A172 (cell line): Measurements from ENCODE around the gene MAP4K3. TPM values are rescaled to one million over a fixed set of nuclear protein-coding genes. Genes with fewer than 3 reads are reported as not detected.

Source experiments
- DNase-seq: peaks from one replicate; pipeline ENCODE4 v3.0.0-alpha.2; 2015; ENCODE audit warnings: low spot score
- total RNA-seq: library from RNA; depleted of rRNA; stranded (reverse); fragments of >200 nt; shearing (Covaris generic); gene quantifications from 2 replicates; pipeline ENCODE4 v1.2.3, GENCODE V29; 2014; rRNA removed

Gene MAP4K3
- 29.1 and 32.7 TPM in 2 replicates for total RNA-seq

DNA sequence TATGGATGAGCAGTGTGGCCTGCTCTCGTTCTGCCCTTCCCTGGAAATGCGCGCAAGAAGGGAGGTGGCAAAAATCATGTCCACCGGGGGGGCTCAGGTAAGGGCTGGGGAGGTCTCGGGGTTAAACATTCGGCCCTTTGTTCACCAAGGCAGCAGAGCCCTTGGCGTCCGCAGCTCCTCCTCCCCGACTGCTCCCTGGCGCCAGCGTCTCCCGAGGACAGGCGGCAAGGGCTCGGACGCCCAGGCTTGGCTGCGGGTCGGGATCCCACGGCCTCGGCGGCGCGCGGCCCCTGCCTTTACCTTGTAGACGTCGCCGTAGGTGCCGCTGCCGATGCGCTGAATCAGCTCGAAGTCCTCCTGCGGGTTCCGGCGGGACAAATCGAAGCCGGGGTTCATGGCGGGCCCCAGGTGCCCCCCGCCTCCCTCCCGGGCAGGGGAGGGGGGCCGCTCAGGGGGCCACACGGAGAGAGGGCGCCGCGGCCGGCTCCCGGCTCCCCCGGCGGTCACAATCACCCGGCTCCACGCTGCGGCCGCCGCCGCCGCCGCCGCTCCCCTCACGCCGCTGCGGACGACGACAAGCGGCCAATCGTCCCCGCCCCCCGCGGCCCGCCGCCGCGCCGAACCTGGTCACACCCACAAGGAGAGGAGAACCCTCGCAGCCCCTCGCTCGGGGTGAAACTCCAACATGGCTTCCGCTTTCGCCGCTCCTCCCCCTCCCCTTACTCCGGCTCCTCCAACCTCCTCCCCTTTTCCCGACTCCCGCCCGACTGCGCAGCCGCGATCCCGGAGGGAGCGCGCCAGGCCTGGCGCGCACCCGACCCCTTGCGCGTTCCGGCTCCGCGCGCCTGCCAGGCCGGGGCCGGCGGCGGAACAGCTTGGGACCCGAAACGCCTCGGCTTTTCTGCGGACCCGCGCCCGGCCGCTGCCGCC lies at the start of gene MAP4K3:
MAP4K3 (minus strand) TSS at position 694 of the 930 bp plus-strand sequence; CDS start at position 396, 298 bp downstream.
- peak; percentile 94 for DNase-seq

DNA sequence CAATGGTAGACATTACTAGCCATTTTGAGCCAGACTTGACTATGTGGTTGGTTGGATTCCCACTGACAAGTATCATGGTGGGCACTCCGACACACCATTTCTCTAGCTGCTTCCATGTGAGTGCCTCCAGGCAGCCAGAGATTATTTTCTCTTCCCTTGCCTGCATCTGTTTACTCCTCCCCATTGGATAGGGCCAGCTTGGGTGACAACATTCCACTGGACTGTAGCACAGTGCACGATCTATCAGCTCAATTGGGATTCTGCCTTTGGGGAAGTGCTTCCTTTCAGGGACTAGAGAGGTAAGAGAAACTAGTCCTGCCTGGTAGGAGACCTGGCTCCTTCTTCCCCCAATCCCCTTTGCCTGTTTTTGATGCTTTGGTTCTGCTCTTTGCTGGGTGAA lies 49.0 kb upstream of the MAP4K3 start:
- DNase-seq = no peak

DNA sequence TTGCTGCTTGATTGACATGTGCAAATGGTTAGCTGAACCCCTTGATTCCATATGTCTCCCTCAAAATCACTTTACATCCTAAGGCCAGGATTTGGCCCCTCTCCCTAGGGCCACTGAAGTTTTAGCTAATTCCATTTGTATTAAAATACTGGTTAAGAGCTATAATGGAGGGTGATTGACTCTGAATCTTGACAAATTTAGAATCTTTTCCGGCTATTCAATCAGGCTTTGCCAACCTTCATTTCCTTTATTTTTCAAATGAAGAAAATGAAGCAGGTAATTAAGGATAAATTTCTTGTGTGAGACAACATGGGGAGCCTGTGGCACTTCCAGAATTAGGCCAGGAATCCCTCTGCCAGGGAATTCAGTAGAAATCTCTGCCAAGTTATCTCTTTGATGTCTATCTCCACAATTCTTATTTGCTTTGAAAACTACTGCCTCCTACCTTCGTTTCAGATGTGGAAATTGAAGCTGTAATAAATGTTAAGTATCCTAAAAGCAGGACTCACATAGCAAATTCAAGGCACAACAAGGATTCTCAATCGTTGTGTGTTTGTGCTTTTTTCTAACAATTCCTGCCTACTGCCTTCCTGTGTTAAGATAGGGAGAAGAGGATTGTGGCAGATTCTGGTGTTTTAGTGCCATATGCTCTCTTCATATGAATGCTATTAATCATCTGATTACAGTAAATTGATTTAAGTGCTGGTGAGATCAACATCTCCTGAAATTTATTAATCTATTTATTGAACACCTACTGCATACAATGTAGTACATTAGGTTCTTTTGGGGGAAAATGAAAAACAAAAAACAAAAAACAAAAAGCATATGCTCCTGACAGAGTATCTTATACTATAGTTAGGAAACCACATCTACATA lies 47.8 kb upstream of the MAP4K3 start:
- DNase-seq = no peak

DNA sequence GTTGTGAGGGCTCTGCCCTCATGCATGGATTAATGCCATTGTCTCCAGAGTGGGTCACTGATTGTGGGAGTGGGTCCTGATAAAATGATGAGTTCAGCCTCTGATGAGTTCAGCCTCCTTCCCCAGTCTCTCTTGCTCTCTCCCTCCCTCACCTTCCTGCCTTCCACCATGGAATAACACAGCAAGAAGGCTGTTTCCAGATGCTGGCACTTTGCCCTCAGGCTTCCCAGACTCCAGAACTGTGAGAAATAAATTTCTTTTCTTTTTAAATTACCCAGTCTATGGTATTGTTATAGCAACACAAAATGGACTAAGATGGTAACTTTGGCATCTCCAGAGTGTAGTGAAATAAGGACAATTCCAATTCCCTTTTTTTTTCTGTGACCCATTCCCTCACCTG lies 47.1 kb upstream of the MAP4K3 start:
- DNase-seq = no peak

DNA sequence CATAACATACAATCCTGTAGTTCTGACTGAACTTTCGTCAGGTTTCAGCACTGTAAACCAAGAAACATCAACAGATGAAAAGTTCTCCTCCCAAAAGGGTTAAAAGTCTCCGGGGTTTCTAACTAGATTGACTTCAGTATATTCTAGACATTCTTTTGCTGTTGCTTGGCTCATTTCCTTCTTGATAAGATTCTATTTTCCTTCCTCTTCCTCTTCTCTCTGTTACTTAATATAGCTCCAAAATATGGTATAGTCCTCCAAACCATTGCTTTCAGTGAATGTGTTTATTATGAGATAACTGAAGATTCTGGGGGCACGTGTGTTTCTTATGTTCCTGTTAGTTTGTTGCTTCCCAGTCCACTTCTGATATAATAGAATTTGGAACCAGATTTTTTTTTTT lies 46.4 kb upstream of the MAP4K3 start:
- peak; percentile 47 for DNase-seq

DNA sequence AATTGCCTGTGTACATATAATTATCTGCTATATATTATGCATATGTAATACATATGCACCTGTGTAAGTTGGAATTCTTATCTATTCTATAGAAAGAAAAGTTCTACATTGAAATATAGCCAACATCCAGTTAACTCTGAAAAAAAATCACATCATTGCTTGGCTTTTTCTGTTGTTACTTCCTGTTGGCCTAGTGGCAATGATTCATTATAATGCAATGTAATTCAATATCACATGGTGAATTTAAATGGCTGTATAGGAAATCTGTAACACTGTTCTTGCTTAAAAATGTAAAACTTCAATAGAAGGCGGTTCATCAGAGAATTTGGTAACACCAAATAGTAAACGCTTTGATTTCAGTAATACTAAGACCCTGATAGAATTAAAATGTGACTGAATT lies 44.5 kb upstream of the MAP4K3 start:
- peak; percentile 73 for DNase-seq

DNA sequence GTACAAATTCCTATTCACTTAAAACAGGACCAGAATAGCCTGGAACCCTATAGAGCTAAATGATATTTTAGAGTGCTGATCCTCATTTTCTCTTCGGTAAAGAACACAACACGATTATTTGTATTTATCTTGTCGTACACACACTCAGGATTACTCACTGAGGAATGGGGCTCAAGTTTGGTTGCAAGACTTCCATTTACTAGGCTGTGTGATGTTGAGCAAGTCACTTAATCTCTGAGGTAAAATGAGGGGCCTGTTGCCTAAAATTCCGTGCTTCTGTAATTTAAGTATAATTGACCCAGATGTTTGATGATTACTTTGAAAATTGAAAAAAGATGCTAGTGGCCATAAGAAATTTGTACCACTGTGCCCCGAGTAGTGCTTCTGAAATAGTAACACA lies 42.6 kb upstream of the MAP4K3 start:
- DNase-seq = no peak

DNA sequence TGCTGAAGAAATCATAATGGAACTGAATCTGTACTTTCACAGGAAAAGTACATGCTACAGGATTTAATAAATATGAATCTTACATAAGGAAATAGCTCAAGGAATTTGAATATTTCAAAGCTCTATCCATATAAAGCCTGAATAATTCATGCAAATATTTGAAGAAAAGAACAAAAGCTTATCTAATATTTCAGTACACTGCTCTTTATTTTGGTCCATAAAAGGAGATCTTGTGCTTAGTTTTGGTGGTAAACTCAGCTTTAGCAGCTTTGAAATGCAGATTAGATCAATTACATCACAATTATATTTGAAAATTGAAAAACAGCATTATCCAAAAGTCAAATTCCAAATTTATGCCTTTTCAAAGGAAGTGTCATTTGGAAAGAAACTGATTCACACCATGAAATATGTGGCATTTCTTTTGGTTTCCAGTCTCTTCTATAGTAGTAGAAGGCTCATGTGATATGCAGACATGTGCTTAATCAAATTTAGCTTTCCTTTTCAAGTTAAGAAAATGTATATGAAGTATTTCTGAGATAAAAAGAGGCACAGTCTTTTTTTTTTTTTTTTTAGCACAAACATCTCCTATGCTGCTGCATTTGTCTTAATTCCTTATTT lies 42.1 kb upstream of the MAP4K3 start:
- no peak for DNase-seq

DNA sequence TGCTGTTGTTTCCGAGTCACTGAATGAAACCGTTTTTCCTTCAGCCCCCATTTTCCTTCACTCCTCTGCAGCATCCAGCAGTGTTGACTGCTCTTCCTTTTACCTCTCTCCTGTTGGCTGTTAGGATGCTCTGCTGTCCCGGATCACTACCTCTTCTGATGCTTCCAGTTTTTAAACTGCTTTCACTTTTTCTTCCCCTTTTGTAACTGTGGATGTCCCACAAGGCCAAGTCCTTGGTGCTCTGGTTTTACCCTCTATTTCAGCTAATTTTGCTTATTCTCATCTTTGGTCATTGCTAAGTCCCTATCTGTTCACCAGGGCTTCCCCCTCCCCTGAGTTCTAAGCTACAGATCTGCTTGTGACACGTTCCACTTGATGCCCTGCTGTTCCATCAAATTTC lies 39.4 kb upstream of the MAP4K3 start:
- DNase-seq = no peak

DNA sequence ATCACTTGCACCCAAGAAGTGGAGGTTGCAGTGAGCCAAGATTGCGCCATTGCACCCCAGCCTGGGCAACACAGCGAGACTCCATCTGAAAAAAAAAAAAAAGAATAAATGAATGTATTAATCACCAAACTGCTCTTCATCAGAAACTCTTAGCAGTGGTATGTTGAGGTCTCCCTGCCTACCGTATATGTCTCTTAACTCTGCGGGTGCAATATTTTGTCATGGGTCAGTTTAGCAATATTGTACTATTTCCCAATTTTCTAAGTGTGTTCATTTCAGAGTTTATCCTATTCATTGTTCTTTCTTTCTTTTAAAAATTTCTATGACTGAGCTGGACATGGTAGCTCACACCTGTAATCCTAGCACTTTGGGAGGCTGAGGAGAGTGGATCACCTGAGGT lies 37.9 kb upstream of the MAP4K3 start:
- DNase-seq = no peak

DNA sequence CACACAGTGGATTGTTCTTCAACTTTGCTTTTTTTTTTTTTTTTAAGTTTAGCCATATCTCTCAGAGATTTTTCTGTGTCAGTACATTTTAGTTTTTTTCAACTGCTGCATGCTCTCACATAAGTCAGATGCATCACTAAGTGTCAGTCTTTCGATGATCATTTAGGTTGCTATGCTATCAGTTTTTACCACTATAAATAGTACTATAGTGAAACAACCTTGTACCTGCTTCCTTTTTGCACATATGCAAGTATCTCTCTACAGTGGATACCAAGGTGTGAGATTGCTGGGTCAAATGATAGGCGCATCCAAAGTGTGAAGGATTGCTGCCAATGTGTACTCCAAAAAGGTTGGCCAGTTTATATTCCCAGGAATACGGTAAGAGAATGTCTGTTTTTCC lies 33.5 kb upstream of the MAP4K3 start:
- no peak for DNase-seq

DNA sequence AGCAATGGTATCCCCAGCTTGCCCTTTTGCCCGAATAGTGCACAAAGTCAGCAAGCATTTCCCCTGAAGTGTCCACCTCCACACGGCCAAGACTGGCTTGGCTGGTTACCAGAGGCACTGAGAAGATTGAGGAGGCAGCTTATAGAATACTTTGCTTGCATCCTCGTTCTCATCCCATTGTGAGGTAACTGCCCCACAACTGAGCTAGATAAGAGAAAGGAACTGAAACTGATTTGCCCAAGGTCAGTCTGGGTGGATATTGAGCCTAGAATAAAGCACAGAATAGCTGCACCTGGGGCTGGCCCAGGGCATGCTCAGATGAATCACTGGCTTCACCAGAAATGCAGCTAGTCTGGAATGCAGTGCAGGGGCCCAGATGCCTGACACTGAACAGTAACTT lies 32.7 kb upstream of the MAP4K3 start:
- peak; percentile 63 for DNase-seq

DNA sequence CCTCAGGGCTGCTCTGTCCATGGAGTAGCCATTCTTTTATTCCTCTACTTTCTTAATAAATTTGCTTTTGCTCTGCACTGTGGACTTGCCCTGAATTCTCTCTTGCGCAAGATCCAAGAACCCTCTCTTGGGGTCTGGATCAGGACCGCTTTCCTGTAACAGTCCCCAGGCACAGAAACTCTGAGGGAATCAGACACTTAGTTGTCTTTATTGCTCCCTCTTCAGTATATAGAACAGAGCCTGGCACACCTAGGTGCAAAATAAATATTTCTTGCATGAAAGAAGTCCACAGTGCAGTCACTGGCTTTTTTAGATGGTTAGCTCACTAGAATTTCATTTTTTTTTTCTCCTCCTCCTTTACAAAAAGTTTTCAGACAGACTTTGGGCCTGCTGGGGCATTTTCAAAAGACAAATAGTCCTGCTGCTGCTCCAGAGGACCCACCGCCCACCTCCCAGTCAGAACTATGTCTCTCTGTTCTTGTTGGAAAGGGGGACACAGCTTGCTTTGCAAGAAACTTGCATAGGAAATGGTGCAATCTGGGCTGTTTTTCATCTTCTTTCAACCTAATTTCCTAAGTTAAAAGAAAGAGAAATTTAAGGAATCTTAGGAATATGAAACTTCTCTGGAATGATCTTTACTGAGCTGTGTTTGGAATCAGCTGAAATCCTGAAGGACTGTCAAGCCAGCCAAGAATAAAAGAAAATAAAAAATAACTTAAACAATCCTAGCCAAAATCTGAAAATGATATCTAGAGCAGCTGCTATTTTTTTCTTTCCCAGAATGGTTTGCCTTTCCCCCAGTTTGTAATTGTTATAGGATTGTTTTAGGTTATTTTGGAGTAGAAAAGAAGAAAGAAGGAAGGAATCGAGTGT lies 31.7 kb upstream of the MAP4K3 start:
- DNase-seq = no peak

DNA sequence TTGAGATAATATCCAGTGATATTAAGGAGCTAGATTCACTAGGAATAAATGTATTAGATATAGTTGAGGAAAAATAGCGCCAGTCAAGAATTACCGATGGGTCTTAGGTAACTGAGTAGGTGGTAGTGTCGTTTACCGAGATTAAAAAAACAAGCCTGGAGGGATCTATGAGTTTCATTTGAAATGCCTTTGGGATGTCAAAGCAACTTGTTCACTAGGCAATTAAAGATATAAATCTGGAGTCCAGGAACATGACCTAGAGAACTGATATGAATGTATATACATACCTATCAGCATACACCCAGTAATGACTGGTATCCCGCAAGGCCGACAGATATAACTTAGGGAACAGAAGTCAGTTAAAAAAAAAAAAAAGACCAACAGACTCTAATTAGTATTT lies 29.2 kb upstream of the MAP4K3 start:
- no peak for DNase-seq

DNA sequence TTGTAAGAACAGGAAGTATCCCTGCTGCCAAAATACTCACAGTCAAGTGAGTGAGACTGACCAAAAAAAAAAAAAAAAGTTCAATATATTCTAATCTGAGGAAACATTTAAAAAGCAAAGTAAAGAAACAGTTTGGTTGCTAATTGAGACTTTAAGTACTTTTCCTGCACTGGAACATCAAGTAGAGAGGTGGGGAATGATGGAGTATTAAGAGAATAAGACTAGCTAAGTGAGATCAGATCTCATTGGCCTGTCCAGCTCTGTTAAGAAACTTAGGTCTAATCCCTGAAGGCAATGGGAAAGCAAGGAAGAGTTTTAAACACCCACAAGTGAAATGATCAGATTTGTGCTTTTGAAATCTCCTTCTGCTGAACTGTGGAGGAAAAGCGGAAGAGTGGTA lies 27.8 kb upstream of the MAP4K3 start:
- no peak for DNase-seq

DNA sequence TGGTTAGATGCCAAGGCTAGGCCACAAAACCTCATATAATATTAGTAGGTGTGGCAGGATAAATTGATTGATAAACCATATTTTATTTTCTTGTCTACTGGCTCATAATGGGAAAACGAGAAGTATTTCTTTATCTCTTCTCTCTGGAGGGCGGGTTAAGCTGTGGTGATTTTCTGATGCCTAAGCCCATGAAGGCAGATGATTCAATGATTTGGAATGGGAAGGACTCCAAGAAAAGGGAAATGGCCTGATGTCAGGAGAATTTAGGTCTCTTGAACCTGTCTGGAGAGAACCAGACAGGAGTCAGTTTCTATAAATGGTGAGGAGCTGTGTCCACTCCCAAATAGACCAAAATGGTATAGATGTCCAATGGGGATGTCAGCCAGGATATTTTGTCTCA lies 18.7 kb upstream of the MAP4K3 start:
- peak; percentile 46 for DNase-seq

DNA sequence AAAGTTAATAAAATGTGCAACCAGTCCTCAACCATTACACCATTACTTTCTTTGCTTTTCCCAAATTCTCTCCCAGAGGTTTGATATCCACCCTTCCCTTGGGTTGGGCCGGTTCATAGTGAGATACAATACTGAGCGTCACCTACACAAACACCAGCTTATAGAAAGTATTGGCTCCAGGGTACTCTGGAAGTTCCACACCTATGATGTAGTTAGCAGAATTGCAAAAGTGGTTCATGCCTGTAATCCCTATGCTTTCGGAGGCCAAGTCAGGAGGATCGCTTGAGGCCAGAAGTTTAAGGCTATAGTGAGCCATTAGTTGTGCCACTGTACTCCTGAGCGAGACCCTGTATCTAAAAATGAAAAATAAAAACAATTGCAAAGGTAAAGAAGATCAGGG lies 15.3 kb upstream of the MAP4K3 start:
- DNase-seq = no peak

DNA sequence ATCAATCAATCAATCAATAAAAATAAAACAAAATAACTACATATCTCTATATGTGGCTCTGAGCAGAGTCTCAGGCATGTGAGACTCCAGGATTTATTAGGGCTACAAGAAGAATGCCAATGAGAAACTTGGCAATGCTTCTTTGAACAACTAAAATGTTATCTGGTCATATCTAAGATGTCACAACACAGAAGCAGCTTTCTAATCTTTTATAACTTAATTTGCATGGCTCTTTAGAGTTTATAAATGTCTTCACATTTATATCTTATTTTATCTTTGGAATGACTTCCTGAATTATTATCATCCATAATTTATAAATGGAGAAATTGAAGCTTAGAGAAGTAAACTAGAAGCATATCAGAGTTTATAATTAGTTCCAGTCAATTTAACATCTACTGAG lies 14.9 kb upstream of the MAP4K3 start:
- DNase-seq = no peak

DNA sequence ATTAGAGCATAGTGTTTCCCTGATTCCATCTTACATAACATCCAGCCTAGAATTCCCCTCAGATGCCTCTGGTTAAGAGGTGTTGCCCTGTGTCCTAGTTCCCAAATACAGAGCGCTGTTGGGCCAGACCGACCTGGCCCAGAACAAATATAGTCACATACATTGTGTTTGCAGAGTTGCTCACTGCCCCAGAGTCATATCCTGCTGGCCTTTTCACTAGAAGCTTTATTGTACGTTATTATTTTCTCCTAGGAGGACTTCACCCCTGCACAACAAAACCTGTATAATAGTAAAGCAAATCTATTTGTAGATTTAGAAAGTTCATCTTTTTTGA lies 11.1 kb upstream of the MAP4K3 start:
- DNase-seq = no peak

DNA sequence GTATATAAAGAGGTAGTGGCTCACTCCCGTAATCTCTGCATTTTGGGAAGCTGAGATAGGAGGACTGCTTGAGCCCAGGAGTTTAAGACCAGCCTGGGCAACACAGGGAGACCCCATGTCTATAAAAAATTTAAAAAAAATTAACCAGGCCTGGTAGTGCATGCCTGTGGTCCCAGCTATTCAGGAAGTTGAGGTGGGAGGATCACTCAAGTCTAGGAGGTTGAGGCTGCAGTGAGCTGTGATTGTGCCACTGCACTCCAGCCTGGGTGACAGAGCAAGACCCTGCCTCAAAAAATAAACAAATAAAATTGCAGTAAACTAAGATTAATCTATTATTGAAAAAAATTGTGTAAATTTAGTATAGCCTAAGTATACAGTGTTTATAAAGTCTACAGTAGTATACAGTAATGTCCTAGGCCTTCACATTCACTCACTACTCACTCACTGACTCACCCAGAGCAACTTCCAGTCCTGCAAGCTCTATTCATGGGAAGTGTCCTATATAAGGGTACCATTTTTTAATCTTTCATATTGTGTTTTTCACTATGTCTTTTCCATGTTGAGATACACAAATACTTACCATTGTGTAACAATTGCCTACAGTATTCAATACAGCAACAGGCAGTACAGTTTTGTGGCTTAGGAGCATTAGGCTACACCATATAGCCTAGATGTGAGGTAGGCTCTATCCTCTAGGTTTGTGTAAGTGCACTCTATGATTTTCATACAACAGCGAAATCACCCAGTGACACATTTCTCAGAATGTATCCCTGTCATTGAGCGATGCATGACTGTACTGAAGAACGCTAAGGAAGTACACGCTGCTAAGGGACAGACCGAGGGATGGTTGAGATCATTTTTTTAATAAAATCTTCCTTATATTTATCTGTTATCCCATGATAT lies 10.4 kb upstream of the MAP4K3 start:
- DNase-seq = no peak
